ENCODE results near the gene REV1.
"Not testable (repeated sequence)": the region's sequence is repeated elsewhere in the genome, so short reads cannot be mapped to it uniquely, and the experiment has no call there.

REV1 gene

GRCh38 chr2:99380376-99381010, 109.3 kb downstream of the REV1 start:
- WGBS, result 88% methylated on average over 3 of the region's 3 CpGs
- peaks cover 4% of the 10 kb centered on the region for H3K4me1 ChIP-seq (ENCODE audit: insufficient read depth, low read length)
- H3K27ac ChIP-seq (ENCODE audit: low read depth, low read length), result peak overlapping the region; percentile 62; the same call in 1 of the 2 replicates
- H3K36me3 ChIP-seq (ENCODE audit: insufficient read depth, low read length), result peaks cover 98% of the 10 kb centered on the region
- H3K27me3 ChIP-seq (ENCODE audit: insufficient read depth, low read length), result no peaks in the 10 kb centered on the region
- H3K9ac ChIP-seq (ENCODE audit: low read depth, low read length), result no peak overlapping the region
- no peaks in the 10 kb centered on the region for H3K9me3 ChIP-seq (ENCODE audit: insufficient read depth, low read depth, low read length)
- no peak overlapping the region for H3K4me3 ChIP-seq (ENCODE audit: low read length)

GRCh38 chr2:99377879-99378278, 111.9 kb downstream of the REV1 start:
- H3K4me3 ChIP-seq (ENCODE audit: low read length), result no peak overlapping the region
- H3K36me3 ChIP-seq (ENCODE audit: insufficient read depth, low read length), result peaks cover 100% of the 10 kb centered on the region

GRCh38 chr2:99376254-99376864, 113.5 kb downstream of the REV1 start:
- WGBS, result 96% methylated on average over 7 of the region's 7 CpGs
- peaks cover 4% of the 10 kb centered on the region for H3K4me1 ChIP-seq (ENCODE audit: insufficient read depth, low read length)
- H3K4me3 ChIP-seq (ENCODE audit: low read length), result no peak overlapping the region
- no peak overlapping the region for H3K27ac ChIP-seq (ENCODE audit: low read depth, low read length)
- H3K27me3 ChIP-seq (ENCODE audit: insufficient read depth, low read length), result no peaks in the 10 kb centered on the region
- peaks cover 99% of the 10 kb centered on the region for H3K36me3 ChIP-seq (ENCODE audit: insufficient read depth, low read length)
- H3K9me3 ChIP-seq (ENCODE audit: insufficient read depth, low read depth, low read length), result peaks cover 6% of the 10 kb centered on the region; the same call in 1 of the 2 replicates
- no peak overlapping the region for H3K9ac ChIP-seq (ENCODE audit: low read depth, low read length)

More at GRCh38 chr2:99377879-99378278, 111.9 kb downstream of the REV1 start:
- H3K9ac ChIP-seq (ENCODE audit: low read depth, low read length), result no peak overlapping the region
- H3K4me1 ChIP-seq (ENCODE audit: insufficient read depth, low read length), result peaks cover 4% of the 10 kb centered on the region
- H3K27me3 ChIP-seq (ENCODE audit: insufficient read depth, low read length), result no peaks in the 10 kb centered on the region
- no peak overlapping the region for H3K27ac ChIP-seq (ENCODE audit: low read depth, low read length)
- WGBS, result 100% methylated on average over 1 of the region's 1 CpG
- peaks cover 2% of the 10 kb centered on the region; the same call in 1 of the 2 replicates for H3K9me3 ChIP-seq (ENCODE audit: insufficient read depth, low read depth, low read length)

GRCh38 chr2:99374747-99375146, 115.1 kb downstream of the REV1 start:
- peaks cover 99% of the 10 kb centered on the region for H3K36me3 ChIP-seq (ENCODE audit: insufficient read depth, low read length)
- H3K27me3 ChIP-seq (ENCODE audit: insufficient read depth, low read length), result no peaks in the 10 kb centered on the region
- H3K9ac ChIP-seq (ENCODE audit: low read depth, low read length), result no peak overlapping the region
- H3K27ac ChIP-seq (ENCODE audit: low read depth, low read length), result no peak overlapping the region
- H3K4me3 ChIP-seq (ENCODE audit: low read length), result no peak overlapping the region
- peaks cover 6% of the 10 kb centered on the region; the same call in 1 of the 2 replicates for H3K9me3 ChIP-seq (ENCODE audit: insufficient read depth, low read depth, low read length)
- no peaks in the 10 kb centered on the region for H3K4me1 ChIP-seq (ENCODE audit: insufficient read depth, low read length)

- no peaks in the 10 kb centered on the region for H3K27me3 ChIP-seq (ENCODE audit: insufficient read depth, low read length)
- H3K36me3 ChIP-seq (ENCODE audit: insufficient read depth, low read length), result peaks cover 99% of the 10 kb centered on the region
- H3K4me3 ChIP-seq (ENCODE audit: low read length), result no peak overlapping the region
- H3K27ac ChIP-seq (ENCODE audit: low read depth, low read length), result no peak overlapping the region
- H3K9me3 ChIP-seq (ENCODE audit: insufficient read depth, low read depth, low read length), result peaks cover 6% of the 10 kb centered on the region; the same call in 1 of the 2 replicates
- H3K4me1 ChIP-seq (ENCODE audit: insufficient read depth, low read length), result no peaks in the 10 kb centered on the region
- WGBS, result 97% methylated on average over 2 of the region's 4 CpGs
- H3K9ac ChIP-seq (ENCODE audit: low read depth, low read length), result no peak overlapping the region
Measured at GRCh38 chr2:99373144-99373543, 116.7 kb downstream of the REV1 start.

GRCh38 chr2:99368854-99369253, 121.0 kb downstream of the REV1 start:
- H3K27ac ChIP-seq (ENCODE audit: low read depth, low read length); H3K9ac ChIP-seq (ENCODE audit: low read depth, low read length); H3K4me1 ChIP-seq (ENCODE audit: insufficient read depth, low read length); H3K9me3 ChIP-seq (ENCODE audit: insufficient read depth, low read depth, low read length); H3K4me3 ChIP-seq (ENCODE audit: low read length); H3K27me3 ChIP-seq (ENCODE audit: insufficient read depth, low read length): not testable (repeated sequence)
- H3K36me3 ChIP-seq (ENCODE audit: insufficient read depth, low read length), result peaks cover 96% of the 10 kb centered on the region
- WGBS, result 95% methylated on average over 5 of the region's 5 CpGs

GRCh38 chr2:99365661-99366060, 124.2 kb downstream of the REV1 start:
- Histone ChIP-seq H3K4me3 (ENCODE audit: low read length) (no peak overlapping the region), H3K9ac (ENCODE audit: low read depth, low read length) (no peak overlapping the region), H3K36me3 (ENCODE audit: insufficient read depth, low read length) (peaks cover 93% of the 10 kb centered on the region), H3K27ac (ENCODE audit: low read depth, low read length) (no peak overlapping the region), H3K4me1 (ENCODE audit: insufficient read depth, low read length) (no peaks in the 10 kb centered on the region), H3K27me3 (ENCODE audit: insufficient read depth, low read length) (no peaks in the 10 kb centered on the region), H3K9me3 (ENCODE audit: insufficient read depth, low read depth, low read length) (no peaks in the 10 kb centered on the region)
- 94% methylated on average over 2 of the region's 2 CpGs for WGBS

- H3K27ac ChIP-seq (ENCODE audit: low read depth, low read length), result no peak overlapping the region
- peaks cover 19% of the 10 kb centered on the region for H3K36me3 ChIP-seq (ENCODE audit: insufficient read depth, low read length)
- H3K9ac ChIP-seq (ENCODE audit: low read depth, low read length), result no peak overlapping the region
- no peak overlapping the region for H3K4me3 ChIP-seq (ENCODE audit: low read length)
- no peaks in the 10 kb centered on the region for H3K4me1 ChIP-seq (ENCODE audit: insufficient read depth, low read length)
- H3K9me3 ChIP-seq (ENCODE audit: insufficient read depth, low read depth, low read length), result no peaks in the 10 kb centered on the region
- H3K27me3 ChIP-seq (ENCODE audit: insufficient read depth, low read length), result no peaks in the 10 kb centered on the region
Measured at GRCh38 chr2:99356853-99357252, 133.0 kb downstream of the REV1 start.

- 97% methylated on average over 8 of the region's 8 CpGs for WGBS
- not testable (repeated sequence) for H3K36me3 ChIP-seq (ENCODE audit: insufficient read depth, low read length)
Measured at GRCh38 chr2:99354825-99355224, 135.0 kb downstream of the REV1 start.

GRCh38 chr2:99354070-99354469, 135.7 kb downstream of the REV1 start:
- no peak overlapping the region for H3K4me3 ChIP-seq (ENCODE audit: low read length)
- H3K9me3 ChIP-seq (ENCODE audit: insufficient read depth, low read depth, low read length), result no peaks in the 10 kb centered on the region
- no peaks in the 10 kb centered on the region for H3K27me3 ChIP-seq (ENCODE audit: insufficient read depth, low read length)
- H3K36me3 ChIP-seq (ENCODE audit: insufficient read depth, low read length), result no peaks in the 10 kb centered on the region
- H3K4me1 ChIP-seq (ENCODE audit: insufficient read depth, low read length), result no peaks in the 10 kb centered on the region
- WGBS, result 93% methylated on average over 1 of the region's 1 CpG
- H3K27ac ChIP-seq (ENCODE audit: low read depth, low read length), result no peak overlapping the region
- no peak overlapping the region for H3K9ac ChIP-seq (ENCODE audit: low read depth, low read length)

More at GRCh38 chr2:99354825-99355224, 135.0 kb downstream of the REV1 start:
- not testable (repeated sequence) for H3K27me3 ChIP-seq (ENCODE audit: insufficient read depth, low read length); H3K9ac ChIP-seq (ENCODE audit: low read depth, low read length); H3K4me1 ChIP-seq (ENCODE audit: insufficient read depth, low read length); H3K9me3 ChIP-seq (ENCODE audit: insufficient read depth, low read depth, low read length); H3K27ac ChIP-seq (ENCODE audit: low read depth, low read length); H3K4me3 ChIP-seq (ENCODE audit: low read length)
